ENCODE results near the gene WTAP.
"Not testable (repeated sequence)": the region's sequence is repeated elsewhere in the genome, so short reads cannot be mapped to it uniquely, and the experiment has no call there.

The WTAP gene

GRCh38 chr6:159726918-159727716 is at the start of gene WTAP:
Gene WTAP, plus strand, starts transcription at chr6:159727506. Its CDS starts 8,760 bp downstream, at chr6:159736266.
- peak; percentile 84 for DNase-seq (ENCODE audit: low spot score)

- no peak for DNase-seq (ENCODE audit: low spot score)
These were observed 49.7 kb upstream of the WTAP start for GRCh38 chr6:159677506-159678165.

GRCh38 chr6:159678574-159678973 is 48.7 kb upstream of the WTAP start:
- DNase-seq (ENCODE audit: low spot score) = no peak

GRCh38 chr6:159679091-159680077 is 47.9 kb upstream of the WTAP start:
- DNase-seq (ENCODE audit: low spot score) = no peak

- no peak for DNase-seq (ENCODE audit: low spot score)
These were observed 47.2 kb upstream of the WTAP start for GRCh38 chr6:159680104-159680503.

GRCh38 chr6:159681191-159681880 is 46.0 kb upstream of the WTAP start:
- DNase-seq (ENCODE audit: low spot score) = no peak

- DNase-seq (ENCODE audit: low spot score) = no peak
These were observed 45.0 kb upstream of the WTAP start for GRCh38 chr6:159682295-159682694.

- no peak for DNase-seq (ENCODE audit: low spot score)
These were observed 44.5 kb upstream of the WTAP start for GRCh38 chr6:159682810-159683209.

GRCh38 chr6:159684013-159684304 is 43.3 kb upstream of the WTAP start:
- no peak for DNase-seq (ENCODE audit: low spot score)

- no peak for DNase-seq (ENCODE audit: low spot score)
These were observed 41.3 kb upstream of the WTAP start for GRCh38 chr6:159686040-159686439.

GRCh38 chr6:159686703-159687102 is 40.6 kb upstream of the WTAP start:
- DNase-seq (ENCODE audit: low spot score) = no peak

GRCh38 chr6:159687341-159687740 is 40.0 kb upstream of the WTAP start:
- no peak for DNase-seq (ENCODE audit: low spot score)

- no peak for DNase-seq (ENCODE audit: low spot score)
These were observed 38.9 kb upstream of the WTAP start for GRCh38 chr6:159688266-159688905.

GRCh38 chr6:159689001-159689400 is 38.3 kb upstream of the WTAP start:
- no peak for DNase-seq (ENCODE audit: low spot score)

- not testable (repeated sequence) for DNase-seq (ENCODE audit: low spot score)
These were observed 37.2 kb upstream of the WTAP start for GRCh38 chr6:159690135-159690534.

GRCh38 chr6:159691133-159691962 is 36.0 kb upstream of the WTAP start:
- peak; percentile 66 for DNase-seq (ENCODE audit: low spot score)

GRCh38 chr6:159691963-159692287 is 35.4 kb upstream of the WTAP start:
- no peak for DNase-seq (ENCODE audit: low spot score)

- DNase-seq (ENCODE audit: low spot score) = no peak
These were observed 34.8 kb upstream of the WTAP start for GRCh38 chr6:159692303-159693127.

GRCh38 chr6:159693128-159693893 is 34.0 kb upstream of the WTAP start, which contains the start of gene SOD2:
Gene SOD2, minus strand, starts transcription at chr6:159693241. Its CDS starts 74 bp downstream, at chr6:159693167.
- DNase-seq (ENCODE audit: low spot score) = peak; percentile 58

Data from COLO829 (cell line).